Stimulated activated CD8-positive, alpha-beta memory T cell treated with anti-CD3 and anti-CD28 coated beads, Interleukin-2, amount 100 ng/mL, for 48 hours (primary cell): ENCODE measurements around the gene NUTM2A.
"Not testable (repeated sequence)": the region's sequence is repeated elsewhere in the genome, so short reads cannot be mapped to it uniquely, and the experiment has no call there.

Experiments
- DNase-seq, 2 donors: peaks; one replicate each; pipeline ENCODE4 v3.0.0-alpha.2; 2020; ENCODE audit warnings: low read depth in 2 of 2

Gene NUTM2A

GRCh38 chr10:87225148-87225547 is at the start of gene NUTM2A:
NUTM2A (plus strand) TSS chr10:87225448; CDS start chr10:87225831, 383 bp downstream.
- DNase-seq, result not testable (repeated sequence)

- not testable (repeated sequence) for DNase-seq
Observed at GRCh38 chr10:87177587-87177986, 47.7 kb upstream of the NUTM2A start.

GRCh38 chr10:87184421-87184820 is 40.8 kb upstream of the NUTM2A start:
- not testable (repeated sequence) for DNase-seq

GRCh38 chr10:87186016-87186415 is 39.2 kb upstream of the NUTM2A start:
- not testable (repeated sequence) for DNase-seq

GRCh38 chr10:87187573-87187972 is 37.7 kb upstream of the NUTM2A start:
- not testable (repeated sequence) for DNase-seq

- not testable (repeated sequence) for DNase-seq
Observed at GRCh38 chr10:87191841-87192240, 33.4 kb upstream of the NUTM2A start.

GRCh38 chr10:87200924-87201323 is 24.3 kb upstream of the NUTM2A start:
- not testable (repeated sequence) for DNase-seq

- not testable (repeated sequence) for DNase-seq
Observed at GRCh38 chr10:87204801-87205200, 20.4 kb upstream of the NUTM2A start.

GRCh38 chr10:87206922-87207321 is 18.3 kb upstream of the NUTM2A start:
- DNase-seq, result not testable (repeated sequence)

- DNase-seq, result not testable (repeated sequence)
Observed at GRCh38 chr10:87210309-87210708, 14.9 kb upstream of the NUTM2A start.

- not testable (repeated sequence) for DNase-seq
Observed at GRCh38 chr10:87211848-87212247, 13.4 kb upstream of the NUTM2A start.

- DNase-seq, result not testable (repeated sequence)
Observed at GRCh38 chr10:87213150-87213765, 12.0 kb upstream of the NUTM2A start.

GRCh38 chr10:87213806-87214205 is 11.4 kb upstream of the NUTM2A start:
- DNase-seq, result not testable (repeated sequence)

- DNase-seq, result not testable (repeated sequence)
Observed at GRCh38 chr10:87216120-87216519, 9.1 kb upstream of the NUTM2A start.

- not testable (repeated sequence) for DNase-seq
Observed at GRCh38 chr10:87219370-87219769, 5.9 kb upstream of the NUTM2A start.

- DNase-seq, result not testable (repeated sequence)
Observed at GRCh38 chr10:87222789-87223188, 2.5 kb upstream of the NUTM2A start.

- DNase-seq, result not testable (repeated sequence)
Observed at GRCh38 chr10:87228247-87228646, 3.0 kb downstream of the NUTM2A start.

GRCh38 chr10:87229211-87229610 is 4.0 kb downstream of the NUTM2A start:
- DNase-seq, result not testable (repeated sequence)

GRCh38 chr10:87234854-87235253 is 9.6 kb downstream of the NUTM2A start:
- not testable (repeated sequence) for DNase-seq

GRCh38 chr10:87237244-87237643 is 12.0 kb downstream of the NUTM2A start:
- not testable (repeated sequence) for DNase-seq

GRCh38 chr10:87239346-87239808 is 14.1 kb downstream of the NUTM2A start:
- DNase-seq, result not testable (repeated sequence)

GRCh38 chr10:87242192-87242591 is 16.9 kb downstream of the NUTM2A start:
- not testable (repeated sequence) for DNase-seq

GRCh38 chr10:87247335-87247734 is 22.1 kb downstream of the NUTM2A start:
- not testable (repeated sequence) for DNase-seq
